GM12874 (cell line): ENCODE results near the gene BNIP5.

Source experiments
- CTCF ChIP-seq: IDR thresholded peaks from 2 replicates; pipeline ENCODE4 v1.5.1; 2011; ENCODE audit warnings: low read depth, mild to moderate bottlenecking, control low read depth, low read length, moderate library complexity; ENCODE audit not compliant: insufficient read depth

Gene BNIP5

GRCh38 chr6:36317623-36318022 is 19.1 kb downstream of the BNIP5 start:
- no peak for TF ChIP-seq CTCF

GRCh38 chr6:36315921-36316320 is 20.8 kb downstream of the BNIP5 start:
- no peak for TF ChIP-seq CTCF

- TF ChIP-seq CTCF, result no peak
These were observed 22.3 kb downstream of the BNIP5 start for GRCh38 chr6:36314221-36315014.

GRCh38 chr6:36313649-36313936 is 23.1 kb downstream of the BNIP5 start:
- no peak for TF ChIP-seq CTCF

- TF ChIP-seq CTCF, result no peak
These were observed 23.6 kb downstream of the BNIP5 start for GRCh38 chr6:36312854-36313648.

- no peak for TF ChIP-seq CTCF
These were observed 26.8 kb downstream of the BNIP5 start for GRCh38 chr6:36309900-36310299.

GRCh38 chr6:36309203-36309602 is 27.5 kb downstream of the BNIP5 start:
- no peak for TF ChIP-seq CTCF
